IPS-NIHi7 (cell line): ENCODE results near the gene LRCOL1.

Source experiments
- DNase-seq: peaks from one replicate; pipeline ENCODE4 v3.0.0; 2012; ENCODE audit warnings: mixed read lengths; ENCODE audit errors: extremely low spot score

LRCOL1 gene

DNA sequence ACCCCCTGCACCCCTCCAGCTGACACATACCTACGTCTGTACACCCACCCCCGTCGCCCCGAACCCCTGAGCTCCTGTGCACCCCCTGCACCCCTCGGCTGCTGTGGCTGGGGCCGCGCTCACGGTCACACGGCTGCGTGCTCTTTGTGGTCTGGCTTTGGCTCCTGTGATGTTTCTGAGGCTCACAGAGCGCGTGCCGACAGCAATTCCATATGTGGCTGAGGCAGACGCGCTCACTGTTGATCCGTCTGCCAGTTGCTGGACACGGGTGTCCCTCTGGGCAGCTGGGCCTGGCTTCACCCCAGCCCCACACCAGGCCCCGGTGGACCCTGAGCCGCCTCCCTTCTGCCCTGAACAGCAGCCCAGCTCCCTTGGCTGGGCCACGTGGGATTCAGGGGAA lies 46.5 kb downstream of the LRCOL1 start:
- no peak for DNase-seq

- DNase-seq, result no peak
These were observed 47.8 kb downstream of the LRCOL1 start for GRCh38 chr12:132562489-132563021.

- peak; percentile 81 for DNase-seq
These were observed 48.8 kb downstream of the LRCOL1 start for GRCh38 chr12:132561427-132562156.

- peak; percentile 93 for DNase-seq
These were observed 49.6 kb downstream of the LRCOL1 start for GRCh38 chr12:132560614-132561426.

DNA sequence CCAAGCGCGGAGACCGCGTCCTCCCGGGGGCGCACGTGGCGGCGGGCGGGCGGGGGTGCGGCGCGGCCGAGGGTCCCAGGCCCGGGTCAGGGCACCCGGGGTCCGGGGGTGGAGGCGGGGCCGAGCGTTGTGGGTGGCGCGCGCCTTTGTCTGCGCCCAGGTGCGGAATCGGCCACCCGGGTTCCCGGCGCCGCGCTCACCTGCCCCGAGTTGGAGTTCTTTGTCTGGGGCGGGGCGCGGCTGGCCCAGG lies 50.1 kb downstream of the LRCOL1 start:
- peak; percentile 54 for DNase-seq

DNA sequence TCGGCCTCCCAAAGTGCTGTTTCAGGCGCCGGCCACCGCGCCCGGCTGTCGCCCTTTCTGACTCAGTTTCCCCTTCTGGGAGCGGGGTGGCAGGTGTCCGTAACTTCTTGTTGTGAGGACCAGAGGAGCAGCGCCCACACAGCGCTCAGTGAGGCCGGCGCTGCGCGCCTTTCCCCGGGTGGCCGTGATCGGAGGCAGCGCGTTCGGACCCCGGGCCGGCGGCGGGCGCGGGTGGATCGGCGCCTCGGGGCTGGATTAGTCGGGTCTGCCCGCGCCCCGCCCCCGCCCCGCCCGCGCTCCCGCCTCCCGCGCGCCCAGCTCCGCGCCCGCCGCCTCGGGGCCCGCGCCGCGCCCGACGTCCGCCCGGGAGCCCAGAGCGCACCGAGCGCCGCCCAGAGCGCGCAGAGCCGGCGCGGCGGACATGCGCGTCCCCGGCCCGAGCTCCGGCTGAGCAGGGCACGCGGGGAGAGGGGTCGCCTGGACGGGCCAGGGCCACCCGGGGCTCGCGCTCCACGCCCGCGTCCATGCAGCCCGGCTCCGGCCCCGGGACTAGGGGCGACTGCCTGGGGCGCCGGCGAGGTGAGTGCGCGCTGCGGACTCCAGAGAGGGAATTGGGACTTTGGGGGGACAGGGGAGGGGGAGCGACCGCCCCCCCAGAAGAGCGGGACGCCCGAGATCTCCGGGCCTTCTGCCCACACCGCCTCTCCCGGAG lies 50.6 kb downstream of the LRCOL1 start:
- DNase-seq, result peak; percentile 93

- no peak for DNase-seq
These were observed 51.3 kb downstream of the LRCOL1 start for GRCh38 chr12:132558861-132559623.

DNA sequence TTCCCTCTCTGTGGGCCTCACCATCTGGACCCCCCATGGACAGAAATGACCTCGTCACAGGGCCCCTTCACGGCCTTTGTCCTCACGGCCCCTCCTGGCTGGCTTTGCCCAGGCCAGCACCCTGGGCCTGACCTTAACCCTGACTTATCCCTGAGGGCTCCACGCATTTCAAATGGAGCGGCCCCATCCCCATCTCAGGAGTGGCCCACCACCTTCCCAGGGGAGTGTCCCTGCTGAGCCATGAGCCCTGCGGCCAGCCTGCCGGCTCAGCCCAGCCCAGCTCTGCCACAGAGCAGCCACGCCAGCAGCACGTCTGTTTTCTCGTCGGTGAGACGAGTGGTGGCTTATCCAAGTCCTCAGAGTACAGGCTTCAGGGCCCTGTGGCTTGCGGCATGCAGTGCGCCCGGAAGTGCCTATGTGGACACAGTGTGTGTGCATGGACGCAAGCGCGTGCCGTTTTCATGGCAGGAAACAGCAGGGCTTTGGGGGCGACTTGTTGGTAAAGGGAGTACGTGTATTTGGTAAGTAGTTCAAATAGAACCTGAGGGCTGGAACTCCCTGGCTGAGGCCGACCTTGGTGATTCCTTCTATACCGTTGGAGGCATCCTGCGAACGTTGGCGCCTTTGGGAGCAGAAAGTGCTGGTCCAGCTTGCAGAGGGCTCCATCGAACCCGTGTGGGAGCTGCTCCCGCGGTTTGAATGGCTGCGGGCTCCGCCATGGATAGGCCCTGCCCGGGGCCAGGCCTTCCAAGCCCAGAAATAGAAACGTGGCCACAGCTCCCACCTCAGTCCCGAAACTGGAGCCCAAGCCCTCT lies 52.1 kb downstream of the LRCOL1 start:
- DNase-seq, result no peak

GRCh38 chr12:132557291-132558015 lies 52.9 kb downstream of the LRCOL1 start:
- no peak for DNase-seq

DNA sequence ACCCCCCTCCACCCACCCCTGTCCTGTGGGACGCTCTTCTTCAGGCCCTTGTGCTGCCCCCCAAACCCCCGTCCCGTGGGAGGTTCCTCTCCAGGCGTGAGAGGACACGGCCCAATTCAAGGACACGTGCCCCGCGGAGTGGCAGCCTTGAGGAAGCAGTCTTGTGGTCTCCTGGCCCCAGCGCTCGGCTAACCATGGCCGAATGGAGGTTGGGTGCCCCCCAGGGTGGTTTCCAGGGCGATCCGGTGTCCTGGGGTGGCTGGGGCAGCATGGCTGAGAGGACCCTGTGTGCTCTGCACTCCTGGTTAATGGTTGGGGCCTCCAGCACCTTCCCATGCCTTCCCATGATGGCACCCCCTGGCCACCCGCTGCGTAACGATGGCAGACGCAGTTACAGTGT lies 53.6 kb downstream of the LRCOL1 start:
- no peak for DNase-seq

GRCh38 chr12:132556216-132556615 lies 54.2 kb downstream of the LRCOL1 start:
- no peak for DNase-seq

GRCh38 chr12:132555686-132556085 lies 54.7 kb downstream of the LRCOL1 start:
- DNase-seq, result no peak

GRCh38 chr12:132554845-132555630 lies 55.3 kb downstream of the LRCOL1 start:
- peak; percentile 68 for DNase-seq
